Stimulated activated CD8-positive, alpha-beta memory T cell treated with anti-CD3 and anti-CD28 coated beads, Interleukin-4, amount 100 ng/mL, for 48 hours (primary cell): ENCODE results near the gene CAPS.
A peak's percentile ranks its signal among the peaks of the same experiment; 100 is the strongest.
"Not testable (repeated sequence)": the region's sequence is repeated elsewhere in the genome, so short reads cannot be mapped to it uniquely, and the experiment has no call there.

Experiments
- DNase-seq: peaks from one replicate; pipeline ENCODE4 v3.0.0-alpha.2; 2020

Gene CAPS

DNA sequence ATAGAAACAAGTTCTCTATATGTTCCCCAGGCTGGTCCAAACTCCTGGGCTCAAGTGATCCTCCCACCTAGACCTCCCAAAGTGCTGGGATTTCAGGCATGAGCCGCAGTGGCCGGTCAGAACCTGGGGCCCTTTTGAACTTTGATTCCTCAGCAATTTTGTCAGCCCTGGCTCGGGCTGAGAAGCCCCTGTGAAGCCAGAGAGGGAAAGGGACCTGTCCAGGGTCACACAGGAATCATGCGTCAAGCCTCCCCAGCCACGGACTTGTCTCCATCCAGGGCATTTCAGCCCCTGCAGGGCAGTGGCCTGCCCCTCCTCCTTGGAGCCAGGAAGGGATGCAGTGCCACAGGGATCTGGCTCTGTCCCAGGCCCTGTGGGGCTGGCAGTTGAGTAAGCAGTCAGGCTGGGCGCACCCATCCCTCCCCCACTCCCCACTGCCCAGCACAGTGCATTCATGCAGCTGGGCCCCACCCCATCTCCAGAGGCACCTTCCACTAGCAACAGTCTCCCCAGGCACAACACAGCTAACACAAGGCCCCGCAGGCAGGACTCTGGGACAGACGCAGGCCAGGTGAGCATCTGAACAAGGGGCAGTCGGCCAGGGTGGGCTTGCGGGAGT is at the start of gene CAPS:
CAPS (plus strand) TSS at position 516 of the 619 bp plus-strand sequence. CDS start 153 bp downstream, outside the sequence.
- DNase-seq, result no peak

DNA sequence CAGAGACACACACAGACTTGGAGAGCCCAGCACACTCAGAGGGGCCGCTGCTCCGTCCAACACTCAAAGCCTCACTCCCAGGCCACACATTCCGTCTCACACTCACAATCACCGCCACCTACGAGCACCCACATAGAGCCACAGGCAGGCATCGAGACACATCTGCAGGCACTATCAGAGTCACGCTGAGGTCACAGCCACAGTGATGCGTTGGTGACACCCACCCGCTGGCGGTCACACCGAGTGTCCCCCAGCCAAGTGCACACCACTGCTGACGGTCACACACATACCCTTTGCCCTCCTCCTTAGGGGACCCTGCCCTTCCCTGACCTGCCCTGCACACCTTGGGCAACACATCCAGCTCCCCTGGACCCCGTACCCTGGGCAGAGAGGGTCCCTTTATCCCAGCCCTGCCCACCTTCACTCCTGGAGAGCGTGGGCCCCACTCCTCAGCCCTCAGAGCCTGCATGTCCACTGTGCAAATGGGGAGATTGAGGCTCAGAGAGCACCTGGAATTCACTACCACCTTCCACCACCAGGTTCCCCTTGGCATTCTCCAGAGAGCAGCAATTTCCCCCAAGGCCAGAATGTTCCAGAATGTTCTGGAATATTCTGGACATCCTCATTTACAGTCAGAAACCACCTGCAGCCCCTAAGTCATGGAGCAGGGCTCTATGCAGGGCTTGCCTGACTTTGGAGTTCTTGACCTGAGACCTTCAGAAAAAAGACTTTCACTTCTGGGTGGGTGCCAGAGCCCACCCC is 49.1 kb upstream of the CAPS start:
- no peak for DNase-seq

DNA sequence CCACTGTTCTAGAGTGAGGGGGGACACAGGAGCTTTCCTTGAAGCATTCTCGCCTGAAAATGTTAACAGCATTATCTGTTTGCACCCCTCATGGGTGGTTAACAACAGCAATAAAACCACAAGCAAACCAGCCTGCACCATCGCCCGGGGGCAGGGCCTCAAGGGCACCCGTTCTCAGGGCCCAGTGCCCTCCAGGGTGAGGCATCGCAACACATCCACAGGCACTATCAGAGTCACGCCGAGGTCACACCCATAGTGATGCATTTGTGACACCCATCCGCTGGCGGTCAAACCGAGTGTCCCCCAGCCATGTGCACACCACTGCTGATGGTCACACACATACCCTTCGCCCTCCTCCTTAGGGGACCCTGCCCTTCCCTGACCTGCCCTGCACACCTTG is 48.3 kb upstream of the CAPS start:
- DNase-seq, result no peak

DNA sequence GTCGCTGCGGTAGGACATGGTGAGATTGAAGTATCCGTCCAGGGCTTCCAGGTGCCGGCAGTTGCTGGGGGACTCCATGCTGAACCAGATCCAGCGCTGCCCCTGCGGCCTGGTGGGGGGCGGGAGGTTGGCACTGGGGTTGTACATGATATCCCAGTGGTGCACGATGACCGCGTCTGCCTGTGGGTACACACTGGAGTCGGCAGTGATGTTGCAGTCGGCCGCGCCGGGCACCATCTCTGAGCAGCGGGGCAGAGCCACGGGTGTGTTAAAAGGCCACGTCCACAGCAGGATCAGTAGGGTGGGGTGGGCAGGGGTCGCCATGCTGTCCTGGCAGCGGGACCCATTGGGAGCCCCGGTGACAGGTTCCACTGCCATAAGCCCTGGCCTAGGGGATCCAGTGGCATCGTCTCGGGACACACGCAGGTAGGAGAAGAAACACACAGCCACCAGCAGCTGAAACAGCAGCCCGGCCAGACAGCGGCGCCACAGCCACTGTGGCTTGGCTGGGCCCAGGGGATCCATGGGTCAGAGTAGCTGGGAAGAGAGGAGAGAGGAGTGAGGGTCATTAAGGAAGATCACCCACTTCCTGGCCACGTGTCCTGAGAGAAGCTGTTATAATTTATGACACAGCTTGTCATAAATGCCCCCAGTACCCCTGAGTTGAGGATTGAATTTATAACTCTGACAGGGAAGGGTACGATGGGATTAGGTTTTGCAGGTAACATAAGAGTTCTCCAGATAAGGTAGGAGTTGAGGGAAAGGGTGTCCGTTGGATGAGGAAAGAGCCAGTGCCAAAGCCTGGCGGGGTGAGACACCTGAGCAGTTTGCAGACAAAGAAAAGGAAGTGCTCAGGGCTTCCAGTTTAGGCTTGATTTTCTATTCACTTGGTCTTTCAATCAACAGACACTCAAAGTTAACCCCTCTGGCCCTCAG is 46.6 kb upstream of the CAPS start:
- DNase-seq, result no peak

DNA sequence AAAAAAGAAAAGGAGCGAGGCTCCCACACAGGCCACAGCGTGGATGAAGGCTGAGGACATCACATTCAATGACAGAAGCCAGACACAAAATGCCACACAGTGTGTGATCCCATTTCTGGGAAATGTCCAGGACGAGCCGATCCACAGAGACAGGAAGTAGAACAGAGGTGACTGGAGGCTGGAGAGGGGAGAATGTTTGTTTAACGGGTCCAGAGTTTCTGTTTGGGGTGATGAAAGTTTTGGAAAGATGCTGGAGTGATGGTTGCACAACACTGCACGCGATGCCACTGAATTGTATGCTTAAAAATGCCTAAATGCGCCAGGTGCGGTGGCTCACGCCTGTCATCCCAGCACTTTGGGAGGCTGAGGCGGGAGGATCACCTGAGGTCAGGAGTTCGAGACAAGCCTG is 43.1 kb upstream of the CAPS start:
- no peak for DNase-seq

DNA sequence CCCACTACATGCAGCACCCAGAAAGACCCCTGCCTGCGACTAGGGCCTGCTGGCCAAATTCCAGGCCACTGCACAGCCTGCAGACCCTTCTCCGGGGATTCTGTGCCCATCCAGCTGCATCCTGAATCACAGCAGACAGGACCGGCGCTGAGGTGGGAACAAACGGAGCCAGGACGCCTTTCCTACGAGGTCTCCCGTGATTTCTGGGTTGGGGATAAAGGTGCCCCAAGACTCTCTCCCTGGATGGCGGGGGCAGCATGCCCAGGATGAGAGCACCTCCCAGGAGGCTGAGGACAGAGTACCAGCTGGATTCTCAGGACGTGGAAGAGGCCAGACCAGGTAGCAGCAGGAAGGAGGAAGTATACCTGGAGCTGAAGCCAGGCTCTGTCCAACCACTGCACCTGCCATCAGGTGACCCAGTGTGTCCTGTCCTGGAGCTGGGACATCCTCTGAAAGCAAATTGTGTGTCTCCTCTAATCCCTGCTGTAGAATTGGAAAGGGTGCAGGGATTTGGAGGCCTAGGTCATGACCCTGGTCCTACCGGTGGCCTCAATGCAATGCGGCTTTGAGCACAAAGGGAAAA is 40.3 kb upstream of the CAPS start:
- no peak for DNase-seq

DNA sequence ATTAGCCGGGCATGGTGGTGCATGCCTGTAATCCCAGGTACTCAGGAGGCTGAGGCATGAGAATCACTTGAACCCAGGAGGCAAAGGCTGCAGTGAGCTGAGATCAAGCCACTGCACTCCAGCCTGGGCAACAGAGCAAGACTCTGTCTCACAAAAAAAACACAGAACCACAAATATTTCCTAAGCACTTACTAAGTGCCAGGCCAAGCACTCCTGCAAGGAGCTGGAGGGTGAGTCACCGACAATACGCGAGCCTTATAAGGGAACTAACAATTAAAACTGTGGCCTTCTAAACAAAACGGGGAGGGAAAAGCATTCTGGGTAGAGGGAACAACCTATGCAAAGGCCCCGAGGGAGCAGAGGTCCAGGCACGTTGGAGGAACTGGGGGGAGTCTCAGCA is 39.6 kb upstream of the CAPS start:
- DNase-seq, result not testable (repeated sequence)

DNA sequence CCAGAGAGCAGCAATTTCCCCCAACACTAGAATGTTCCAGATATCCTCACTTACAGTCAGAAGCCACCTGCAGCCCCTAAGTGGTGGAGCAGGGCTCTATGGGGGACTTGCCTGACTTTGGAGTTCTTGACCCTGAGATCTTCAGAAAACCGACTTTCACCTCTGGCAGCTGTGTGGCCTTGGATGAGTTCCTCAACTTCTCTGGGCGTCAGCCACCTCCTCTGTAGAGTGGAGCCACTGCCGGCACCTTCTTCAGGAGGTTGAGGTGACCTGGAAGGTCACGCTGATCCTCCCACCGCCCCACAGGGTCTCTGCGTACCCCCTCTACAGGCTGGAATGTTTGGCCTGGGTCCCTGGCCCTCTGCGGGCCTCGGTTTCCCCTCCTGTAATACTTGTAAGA is 36.6 kb upstream of the CAPS start:
- DNase-seq, result no peak

DNA sequence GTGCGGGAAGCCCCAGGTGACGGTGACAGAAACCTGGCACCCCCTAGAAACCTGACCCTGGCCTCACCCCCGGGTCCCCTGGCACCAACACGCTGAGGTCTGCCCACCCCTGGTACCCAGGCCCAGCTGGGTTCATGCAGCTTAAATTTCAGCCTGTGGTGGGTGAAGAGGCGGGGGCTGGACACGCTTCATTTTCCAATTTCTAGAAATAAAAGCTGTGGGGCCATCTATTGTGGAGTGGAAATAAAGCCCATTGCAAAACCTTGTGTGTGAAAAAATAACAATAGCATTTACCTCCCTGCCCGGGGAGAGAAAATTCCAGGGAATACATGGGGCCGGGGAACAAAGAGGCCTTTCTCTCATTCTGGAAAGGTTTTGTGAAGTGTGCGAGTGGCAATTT is 36.2 kb upstream of the CAPS start:
- no peak for DNase-seq

DNA sequence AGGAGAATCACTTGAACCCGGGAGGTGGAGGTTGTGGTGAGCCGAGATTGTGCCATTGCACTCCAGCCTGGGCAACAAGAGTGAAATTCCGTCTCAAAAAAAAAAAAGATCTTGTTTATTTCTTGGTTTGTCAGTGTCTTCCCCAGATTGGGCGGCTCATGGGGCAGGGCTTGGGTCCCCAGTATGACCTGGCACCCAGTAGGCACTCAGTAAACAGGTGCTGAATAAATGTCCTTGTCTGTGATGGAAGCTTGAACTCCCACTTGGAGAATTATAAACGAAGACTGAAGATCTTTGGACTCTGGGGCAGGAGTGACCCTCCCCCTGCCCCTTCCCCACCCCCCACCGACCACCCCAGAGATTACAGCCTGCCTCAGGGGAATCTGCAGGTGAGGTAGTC is 33.9 kb upstream of the CAPS start:
- DNase-seq, result no peak

DNA sequence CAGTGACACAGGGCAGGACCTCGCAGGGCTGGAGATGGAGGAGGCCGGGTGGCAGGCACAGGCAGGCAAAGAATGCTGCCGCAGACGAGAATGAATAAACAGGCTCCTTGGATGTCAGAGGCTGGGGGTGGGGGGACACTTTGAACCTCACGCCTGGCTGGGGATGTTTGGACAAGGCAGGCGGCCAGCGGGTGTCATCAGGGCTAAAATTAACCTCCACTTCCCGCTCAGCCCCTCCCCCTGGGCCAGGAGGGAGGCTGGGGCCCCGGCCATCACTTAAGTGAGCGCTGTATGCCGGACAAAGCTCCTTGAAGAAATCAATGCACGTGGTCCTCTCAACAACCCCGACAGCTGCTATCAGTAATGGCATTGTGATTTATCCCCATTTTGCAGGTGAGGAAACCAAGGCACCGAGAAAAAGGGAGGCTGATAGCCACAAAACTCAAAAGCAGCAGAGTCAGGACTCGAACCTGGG is 33.4 kb upstream of the CAPS start:
- DNase-seq, result no peak

DNA sequence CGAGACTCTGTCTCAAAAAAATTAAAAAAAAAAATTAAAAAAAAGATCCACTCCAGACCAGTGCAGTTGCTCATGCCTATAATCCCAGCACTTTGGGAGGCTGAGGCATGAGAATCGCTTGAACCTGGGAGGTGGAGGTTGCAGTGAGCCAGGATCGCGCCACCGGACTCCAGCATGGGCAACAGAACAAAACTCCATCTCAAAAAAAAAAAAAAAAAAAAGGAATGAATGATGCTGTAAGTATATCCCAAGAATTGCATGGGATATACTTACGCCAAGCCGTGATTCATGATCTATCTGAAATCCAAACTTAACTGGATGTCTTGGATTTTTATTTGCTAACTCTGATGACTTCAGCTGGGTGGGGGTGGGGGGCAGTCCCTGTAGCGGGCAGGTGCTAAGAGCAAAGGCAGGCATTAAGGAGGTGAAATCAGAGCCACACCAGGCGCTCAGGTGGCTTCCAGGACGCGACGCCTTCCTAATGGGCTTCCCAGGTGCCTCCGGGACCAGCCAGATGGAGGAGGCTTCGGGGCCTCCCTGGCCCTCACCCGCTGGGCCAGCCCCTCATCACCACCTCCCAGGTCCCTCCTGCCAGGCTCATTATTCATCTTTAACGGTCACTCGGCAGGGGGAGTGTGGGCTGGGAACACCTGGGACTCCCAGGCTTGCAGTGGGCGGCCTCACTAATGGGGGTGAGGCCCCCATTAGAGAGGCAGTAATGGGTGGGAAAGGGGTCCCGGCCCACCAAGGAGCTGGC is 32.3 kb upstream of the CAPS start:
- DNase-seq, result no peak

DNA sequence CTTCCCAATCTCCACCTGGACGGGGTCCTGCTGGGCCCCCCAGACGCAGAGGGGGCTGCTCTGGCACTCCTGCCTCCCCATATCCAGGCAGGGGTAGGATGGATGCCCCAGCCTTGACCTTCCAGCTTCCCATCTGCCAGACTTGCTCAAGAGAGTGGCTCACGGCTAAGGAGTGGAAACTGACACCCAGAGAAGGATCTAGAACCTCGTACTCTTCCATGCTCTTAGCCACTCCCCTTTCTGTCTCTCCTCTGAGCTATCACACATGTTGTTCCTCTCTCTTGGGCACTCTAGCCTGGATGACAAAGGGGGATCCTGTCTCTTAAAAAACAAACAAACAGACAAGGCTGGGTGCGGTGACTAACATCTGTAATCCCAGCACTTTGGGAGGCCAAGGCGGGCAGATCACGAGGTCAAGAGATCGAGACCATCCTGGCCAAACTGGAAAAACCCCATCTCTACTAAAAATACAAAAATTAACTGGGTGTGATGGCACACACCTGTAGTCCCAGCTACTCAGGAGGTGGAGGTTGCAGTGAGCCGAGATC is 31.6 kb upstream of the CAPS start:
- no peak for DNase-seq

DNA sequence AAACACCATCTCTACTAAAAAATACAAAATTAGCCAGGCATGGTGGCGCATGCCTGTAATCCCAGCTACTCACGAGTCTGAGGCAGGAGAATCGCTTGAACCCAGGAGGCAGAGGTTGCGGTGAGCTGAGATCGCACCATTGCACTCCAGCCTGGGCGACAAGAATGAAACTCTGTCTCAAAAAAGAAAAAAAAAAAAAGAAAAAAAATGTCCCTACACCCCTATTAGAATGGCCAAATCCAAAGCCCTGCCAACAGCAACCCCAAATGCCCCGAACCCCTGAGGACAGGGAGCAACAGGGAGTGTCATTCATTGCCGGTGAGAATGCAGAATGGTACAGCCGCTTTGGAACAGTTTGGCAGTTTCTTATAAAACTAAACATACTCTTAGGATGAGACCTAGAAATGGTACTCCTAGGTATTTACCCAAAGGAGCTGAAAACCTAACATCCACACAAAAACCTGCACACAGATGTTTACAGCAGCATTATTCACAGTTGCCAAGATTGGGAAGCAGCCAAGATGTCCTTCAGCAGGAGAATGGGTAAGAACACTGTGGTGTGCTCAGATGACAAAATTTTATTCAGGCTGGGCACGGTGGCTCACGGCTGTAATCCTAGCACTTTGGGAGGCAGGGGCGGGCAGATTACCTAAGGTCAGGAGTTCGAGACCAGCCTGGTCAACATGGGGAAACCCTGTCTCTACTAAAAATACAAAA is 30.7 kb upstream of the CAPS start:
- not testable (repeated sequence) for DNase-seq

DNA sequence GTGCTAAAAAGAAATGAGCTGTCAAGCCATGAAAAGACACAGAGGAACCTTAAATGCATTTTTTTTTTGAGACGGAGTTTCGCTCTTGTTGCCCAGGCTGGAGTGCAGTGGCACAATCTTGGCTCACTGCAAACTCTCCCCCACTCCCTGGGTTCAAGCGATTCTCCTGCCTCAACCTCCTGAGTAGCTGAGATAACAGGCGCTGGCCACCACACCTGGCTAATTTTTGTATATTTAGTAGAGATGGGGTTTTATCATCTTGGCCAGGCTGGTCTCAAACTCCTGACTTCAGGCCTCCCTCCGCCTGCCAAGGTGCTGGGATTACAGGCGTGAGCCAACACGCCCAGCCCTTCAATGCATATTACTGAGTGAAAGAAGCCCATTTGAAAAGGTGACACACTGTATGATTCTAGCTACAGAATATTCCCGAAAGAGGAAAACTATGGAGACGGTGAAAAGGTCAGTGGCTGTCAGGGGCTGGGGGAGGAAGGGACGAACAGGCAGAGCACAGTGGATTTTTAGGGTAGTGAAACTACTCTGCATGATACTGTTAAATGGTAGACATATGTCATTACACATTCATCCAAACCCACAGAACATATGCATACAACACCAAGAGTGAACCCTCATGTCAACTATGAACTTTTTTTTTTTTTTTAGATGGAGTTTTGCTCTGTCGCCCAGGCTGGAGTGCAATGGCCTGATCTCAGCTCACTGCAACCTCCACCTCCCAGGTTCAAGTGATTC is 29.8 kb upstream of the CAPS start:
- DNase-seq, result not testable (repeated sequence)

DNA sequence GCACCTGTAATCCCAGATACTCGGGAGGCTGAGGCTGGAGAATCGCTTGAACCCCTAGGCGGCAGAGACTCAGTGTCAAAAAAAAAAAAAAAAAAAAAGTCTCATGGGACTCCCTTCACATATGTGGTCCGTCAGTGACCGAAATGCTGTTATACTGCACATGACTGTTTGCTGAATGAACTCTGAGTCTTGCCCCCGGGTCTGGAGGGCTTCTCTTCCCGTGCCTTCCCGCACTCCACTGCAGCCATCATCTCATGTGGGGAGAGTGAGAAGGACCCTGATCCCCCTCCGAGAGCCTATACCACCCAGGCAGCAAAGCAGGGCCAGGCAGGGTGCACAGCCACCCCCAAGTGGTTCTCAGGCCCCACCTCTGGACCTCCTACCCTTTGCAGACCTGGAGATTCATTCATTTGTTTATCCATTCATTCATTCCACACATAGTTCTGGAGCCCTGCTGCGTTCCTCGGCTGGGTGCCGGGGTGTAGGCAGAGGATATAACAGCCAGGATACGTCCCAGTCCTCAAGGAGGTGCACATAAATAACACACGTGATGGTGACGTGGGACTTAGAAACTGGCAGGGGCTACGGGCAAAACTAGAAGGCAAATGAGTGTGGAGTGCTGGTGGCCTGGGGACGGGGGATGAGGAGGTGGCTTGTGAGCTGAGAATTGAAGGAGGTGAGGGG is 24.6 kb upstream of the CAPS start:
- no peak for DNase-seq

DNA sequence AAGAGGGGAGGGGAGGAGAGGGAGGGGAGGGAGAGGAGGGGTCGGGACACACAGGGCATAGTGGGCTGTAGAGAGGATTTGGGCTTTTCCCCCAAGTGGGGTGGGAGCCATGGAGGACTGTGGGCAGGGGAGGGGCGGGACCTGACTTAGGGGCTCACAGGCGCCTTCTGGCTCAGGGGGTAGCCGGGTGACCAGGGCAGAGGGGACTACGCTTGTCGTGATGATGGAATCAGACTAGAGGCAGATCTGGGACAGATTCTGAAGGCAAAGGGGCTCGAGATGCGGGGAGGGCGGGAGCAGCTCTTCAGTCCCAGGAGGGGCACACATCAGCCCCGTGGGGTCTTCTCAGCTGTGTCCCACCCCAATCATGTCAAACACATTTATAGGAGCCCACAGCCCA is 24.0 kb upstream of the CAPS start:
- no peak for DNase-seq

DNA sequence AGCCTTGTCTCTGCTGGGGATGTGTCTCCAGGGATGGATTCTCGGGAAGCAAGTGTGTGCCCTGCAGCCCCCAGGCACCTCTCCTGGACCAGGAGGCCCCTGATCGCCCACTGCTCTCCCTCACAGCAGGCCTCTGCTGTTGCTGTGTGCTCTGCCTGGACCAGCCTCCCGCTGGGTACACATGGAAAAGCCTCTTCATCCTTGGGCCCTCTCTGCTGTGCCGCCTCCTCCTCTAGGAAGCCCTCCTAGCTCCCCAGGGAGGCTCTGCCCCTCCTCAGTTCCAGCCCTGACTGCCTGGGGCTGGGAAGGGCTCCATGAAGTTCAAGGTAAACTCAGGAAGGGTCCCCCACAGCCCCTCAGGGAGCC is 22.5 kb upstream of the CAPS start:
- no peak for DNase-seq

DNA sequence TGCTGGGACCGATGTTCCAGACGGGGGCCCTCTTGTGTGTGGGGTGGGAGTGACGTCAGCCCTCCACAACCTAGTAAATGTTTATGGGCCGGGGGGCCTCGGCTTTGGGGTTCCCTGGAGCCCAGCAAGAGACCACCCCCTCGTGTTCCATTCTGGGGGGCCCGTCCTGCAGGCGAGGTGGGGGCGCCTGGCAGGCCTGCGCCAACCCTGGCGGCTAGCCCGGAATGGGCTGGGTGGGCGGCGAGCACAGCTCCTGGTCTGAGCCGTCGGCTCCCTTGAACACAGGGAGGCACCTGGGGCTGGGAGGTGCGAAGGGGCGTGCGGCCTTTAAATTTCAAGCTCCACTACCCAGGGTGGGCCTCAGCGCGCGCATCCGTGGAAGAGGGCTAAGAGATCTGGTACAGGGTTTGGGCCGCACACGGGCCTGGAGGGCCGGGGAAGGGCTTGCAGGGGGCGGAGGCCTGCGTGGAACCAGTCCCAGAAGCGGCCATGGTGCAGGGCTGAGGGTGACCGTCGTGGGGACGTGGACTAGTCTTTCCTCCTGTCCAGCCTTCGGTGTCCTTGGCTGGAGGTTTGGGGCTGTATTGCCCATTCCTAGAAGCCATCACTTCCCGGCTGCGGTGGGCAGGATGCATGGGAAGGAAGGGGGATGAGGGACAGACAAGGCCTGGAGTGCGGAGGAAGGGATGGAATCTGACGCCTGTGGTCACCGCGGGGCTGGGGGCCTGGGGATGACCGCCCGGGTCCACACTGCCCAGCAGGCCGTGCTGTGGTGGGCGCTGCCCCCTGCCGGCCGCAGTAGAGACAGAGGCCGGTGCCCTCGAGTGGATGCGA is 21.9 kb upstream of the CAPS start:
- DNase-seq, result peak; percentile 45
